ENCODE data around the gene LMNTD2.

Gene LMNTD2

DNA sequence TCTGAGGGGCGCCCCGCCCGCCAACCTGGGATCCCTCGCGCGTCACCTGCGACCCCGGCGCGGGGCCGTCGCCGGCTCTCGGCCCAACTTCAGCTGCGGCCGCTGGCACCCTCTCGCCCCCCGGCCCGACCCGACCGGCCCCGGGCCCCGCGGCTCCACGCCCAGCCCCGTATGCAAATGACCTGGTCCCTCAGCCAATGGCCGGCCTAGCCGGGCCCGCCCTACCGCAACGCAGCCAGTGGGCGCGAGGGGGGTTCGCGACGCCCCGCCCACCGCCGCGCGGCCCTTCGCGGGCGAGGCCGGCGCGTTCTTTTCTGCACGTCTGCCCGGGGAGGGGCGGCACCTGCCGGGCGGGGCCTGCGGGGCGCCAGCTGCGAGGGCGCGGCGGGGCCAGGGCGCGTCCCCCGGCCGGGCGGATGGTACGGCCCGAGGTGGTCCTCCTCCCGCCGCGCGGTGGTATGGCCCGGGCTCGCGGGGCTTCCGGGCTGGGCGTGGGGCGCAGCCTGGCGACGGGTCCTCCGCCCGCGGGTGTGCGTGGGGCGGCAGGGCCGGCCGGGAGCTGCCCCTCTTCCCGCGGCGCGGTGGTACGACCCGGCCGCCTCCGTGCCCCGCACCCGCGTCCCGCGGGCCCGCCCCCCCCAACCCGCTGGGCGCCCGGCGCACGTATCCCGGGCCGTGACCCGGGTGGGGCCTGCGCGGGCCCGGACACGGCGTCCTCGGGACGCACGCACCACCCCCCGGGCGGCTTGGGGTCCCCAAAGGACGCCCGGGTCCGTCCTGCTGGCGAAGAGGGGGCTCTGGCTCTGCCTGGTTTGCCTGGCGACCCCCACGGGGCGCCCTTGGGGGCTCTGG lies 8.0 kb upstream of the LMNTD2 start:
- peak; percentile 80 to 99 (median 90) for DNase-seq
- intact Hi-C loops (cut with DNase I): no loop called here

GRCh38 chr11:567629-568292 lies 7.2 kb upstream of the LMNTD2 start:
- intact Hi-C loops (cut with DNase I): no loop called here
- peak in 1 of 10 donors; percentile 79 for DNase-seq

- DNase-seq: peak in 1 of 10 donors; percentile 72
- intact Hi-C loops (cut with DNase I): no loop called here
Observed at GRCh38 chr11:567011-567628, 6.6 kb upstream of the LMNTD2 start.

DNA sequence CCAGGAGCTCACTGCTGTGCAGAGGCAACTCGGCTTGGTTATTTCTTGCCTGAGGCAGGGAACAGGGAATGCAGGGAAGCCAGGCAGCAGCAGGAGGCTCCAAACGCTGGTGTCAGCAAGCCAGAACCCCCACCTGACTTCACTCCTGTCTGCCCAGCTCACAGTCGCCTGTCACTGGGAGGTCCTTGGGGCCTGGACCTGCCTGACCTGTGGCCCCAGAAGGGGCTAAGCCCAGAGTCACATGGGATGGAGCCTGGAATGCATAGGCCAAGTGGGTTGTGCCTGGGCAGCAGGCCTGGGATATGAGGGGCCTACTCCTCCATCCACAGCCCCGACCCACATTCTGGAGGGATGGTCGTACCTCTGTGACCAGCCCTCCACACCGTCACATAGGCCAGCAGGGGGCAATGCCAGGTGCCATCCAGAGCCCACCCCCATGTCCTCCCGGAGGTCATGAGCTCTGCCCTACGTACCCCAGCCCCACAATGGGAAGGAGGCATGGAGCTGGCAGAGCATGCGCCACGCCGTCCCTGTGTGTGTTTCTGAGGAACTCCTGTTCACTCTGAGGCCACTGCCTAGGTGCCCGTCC lies 5.5 kb upstream of the LMNTD2 start:
- peak in 1 of 10 donors; percentile 51 for DNase-seq
- intact Hi-C loops (cut with DNase I): no loop called here

DNA sequence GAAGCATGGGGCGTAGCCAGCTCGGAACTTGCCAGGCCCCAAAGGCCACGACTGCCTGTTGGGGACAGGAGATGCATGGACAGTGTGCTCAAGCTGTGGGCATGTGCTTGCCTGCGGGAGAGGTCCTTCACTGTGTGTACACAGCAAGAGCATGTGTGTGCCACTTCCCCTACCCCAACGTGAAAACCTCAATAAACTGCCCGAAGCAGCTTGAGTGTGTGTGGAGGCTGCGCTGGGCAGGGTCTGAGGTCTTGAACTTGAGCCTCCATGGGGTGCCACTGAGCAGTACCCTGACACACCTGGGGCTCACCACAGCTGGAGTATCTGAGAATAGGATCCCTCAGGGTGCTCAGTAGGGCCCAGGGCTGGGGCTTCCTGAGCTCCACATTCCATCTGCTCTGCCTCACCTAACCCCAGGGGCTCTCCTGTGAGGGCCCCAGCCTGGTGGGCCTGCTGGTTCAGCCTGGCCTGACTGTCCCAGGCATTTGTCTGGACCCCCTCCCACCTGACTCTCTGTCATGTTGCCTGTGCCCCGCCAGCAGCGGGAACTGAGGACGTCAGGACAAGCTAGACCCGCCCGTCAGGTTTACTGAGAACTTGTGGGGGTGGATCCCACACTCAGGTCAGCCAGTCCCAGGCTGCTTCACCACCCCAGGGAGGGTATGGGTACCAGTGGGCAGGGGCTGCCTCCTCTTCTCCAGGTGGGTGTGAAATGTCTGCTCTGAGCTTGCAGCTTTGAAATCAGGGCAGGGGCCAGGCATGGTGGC lies 3.5 kb upstream of the LMNTD2 start:
- intact Hi-C loops (cut with DNase I): no loop called here
- DNase-seq: no peak

- DNase-seq: peak in 1 of 10 donors; percentile 68
- intact Hi-C loops (cut with DNase I): no loop called here
Observed at GRCh38 chr11:563066-563811, 2.7 kb upstream of the LMNTD2 start.

DNA sequence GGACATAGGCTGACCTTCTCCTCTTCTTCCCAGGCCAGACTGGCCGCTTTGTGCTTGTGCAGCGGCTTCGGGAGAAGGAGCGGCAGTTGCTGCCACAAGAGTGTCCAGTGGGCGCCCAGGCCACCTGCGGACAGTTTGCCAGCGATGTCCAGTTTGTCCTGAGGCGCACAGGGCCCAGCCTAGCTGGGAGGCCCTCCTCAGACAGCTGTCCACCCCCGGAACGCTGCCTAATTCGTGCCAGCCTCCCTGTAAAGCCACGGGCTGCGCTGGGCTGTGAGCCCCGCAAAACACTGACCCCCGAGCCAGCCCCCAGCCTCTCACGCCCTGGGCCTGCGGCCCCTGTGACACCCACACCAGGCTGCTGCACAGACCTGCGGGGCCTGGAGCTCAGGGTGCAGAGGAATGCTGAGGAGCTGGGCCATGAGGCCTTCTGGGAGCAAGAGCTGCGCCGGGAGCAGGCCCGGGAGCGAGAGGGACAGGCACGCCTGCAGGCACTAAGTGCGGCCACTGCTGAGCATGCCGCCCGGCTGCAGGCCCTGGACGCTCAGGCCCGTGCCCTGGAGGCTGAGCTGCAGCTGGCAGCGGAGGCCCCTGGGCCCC lies 1.6 kb upstream of the LMNTD2 start:
- no peak for DNase-seq
- intact Hi-C loops (cut with DNase I): no loop called here

DNA sequence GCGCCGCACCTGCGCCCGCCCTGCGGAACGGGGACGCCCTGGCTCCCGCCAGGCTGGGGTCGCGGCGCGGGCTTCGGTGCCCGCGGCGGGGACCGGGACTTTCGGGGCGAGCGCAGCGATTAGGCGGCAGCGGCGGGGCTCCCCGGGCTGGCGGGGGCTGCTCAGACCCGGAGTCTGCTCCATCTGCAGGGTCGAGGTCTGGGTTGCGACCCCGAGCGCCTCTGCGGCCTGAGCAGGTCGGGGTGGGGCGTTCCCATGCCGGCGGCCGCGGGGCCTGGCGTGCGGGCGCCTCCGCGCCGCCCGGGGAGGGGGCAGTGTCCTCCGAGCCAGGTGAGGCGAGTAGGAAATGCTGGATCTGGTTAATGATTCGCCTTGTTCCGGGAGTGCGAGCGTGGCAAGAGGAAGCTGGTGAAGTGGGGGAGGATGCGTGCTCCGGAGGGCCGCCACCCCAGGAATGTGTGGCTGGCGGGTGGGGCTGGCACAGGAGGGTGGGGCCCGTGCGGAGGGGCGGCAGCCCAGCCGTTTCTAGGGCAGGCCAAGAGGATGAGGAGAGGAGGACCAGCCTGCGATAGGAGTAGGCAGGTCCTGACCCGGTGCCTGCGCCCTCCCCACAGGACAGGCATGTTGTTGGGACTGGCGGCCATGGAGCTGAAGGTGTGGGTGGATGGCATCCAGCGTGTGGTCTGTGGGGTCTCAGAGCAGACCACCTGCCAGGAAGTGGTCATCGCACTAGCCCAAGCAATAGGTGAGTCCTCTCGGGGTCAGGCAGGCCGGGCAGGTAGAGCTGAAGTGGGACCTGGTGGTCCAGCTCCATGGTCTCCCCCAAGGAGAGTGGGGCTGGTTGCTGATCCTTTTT lies 838 bp upstream of the LMNTD2 start:
- intact Hi-C loops (cut with DNase I): no loop called here
- no peak for DNase-seq

DNA sequence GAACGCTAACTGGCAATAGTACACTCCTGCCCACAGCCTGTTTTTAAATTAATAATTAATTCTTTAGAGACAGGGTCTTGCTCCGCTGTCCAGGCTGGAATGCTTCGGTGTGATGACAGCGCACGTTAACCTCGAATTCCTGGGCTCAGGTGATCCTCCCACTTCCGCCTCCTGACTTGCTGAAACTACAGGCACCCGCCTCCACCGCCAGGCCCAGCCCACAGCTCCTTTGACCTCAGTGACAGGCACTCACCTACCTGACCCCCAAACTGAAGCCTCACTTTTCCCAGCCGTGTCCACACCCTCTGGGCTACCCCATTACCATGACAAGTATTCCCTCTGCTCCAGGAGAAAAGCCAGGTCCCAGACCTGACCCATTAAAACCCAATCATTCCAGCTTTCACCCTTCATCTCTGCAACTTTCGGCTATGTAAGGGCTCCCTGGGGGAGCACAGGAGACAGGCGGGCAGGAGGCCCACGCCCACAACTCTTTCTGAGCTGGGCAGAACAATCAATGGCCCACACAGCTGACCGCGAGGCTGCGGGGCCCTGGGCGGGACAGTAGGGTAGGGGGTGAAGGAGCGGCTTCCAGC lies 730 bp downstream of the LMNTD2 start:
- DNase-seq: no peak
- intact Hi-C loops (cut with DNase I): loop anchor here (5.0 kb wide), 1 partner anchor 162 kb away; no protein-coding TSS in a partner anchor

DNA sequence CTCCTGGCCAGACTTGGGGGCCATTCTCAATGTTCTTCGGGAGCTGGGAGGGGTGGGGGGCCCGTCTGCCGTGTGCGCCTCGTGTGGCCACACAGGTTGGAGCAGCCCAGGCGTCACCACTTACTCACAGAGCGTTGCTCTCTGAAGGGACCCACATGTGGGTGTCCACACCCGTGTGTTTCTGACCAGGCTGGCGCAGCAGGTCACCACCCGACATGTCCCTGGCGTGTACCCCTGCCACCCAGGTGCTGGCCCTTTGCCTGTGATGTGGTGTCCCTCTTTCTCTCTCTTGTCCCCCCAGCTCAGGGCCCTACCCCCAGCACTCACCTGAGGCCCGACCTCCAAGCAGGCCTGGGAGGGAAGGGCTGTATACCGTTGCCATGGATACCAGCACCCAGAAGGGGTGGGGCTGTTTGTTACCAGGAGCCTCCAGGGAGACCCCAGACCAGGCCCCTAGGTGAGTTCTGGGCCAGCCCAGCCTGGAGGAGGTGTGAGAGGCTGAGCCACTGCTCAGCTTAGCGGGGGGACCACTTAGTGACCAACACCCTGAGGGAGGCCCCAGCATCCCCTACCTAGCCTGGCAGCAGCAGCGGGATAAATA lies 1.4 kb downstream of the LMNTD2 start:
- intact Hi-C loops (cut with DNase I): loop anchor here (5.0 kb wide), 1 partner anchor 163 kb away; no protein-coding TSS in a partner anchor

DNA sequence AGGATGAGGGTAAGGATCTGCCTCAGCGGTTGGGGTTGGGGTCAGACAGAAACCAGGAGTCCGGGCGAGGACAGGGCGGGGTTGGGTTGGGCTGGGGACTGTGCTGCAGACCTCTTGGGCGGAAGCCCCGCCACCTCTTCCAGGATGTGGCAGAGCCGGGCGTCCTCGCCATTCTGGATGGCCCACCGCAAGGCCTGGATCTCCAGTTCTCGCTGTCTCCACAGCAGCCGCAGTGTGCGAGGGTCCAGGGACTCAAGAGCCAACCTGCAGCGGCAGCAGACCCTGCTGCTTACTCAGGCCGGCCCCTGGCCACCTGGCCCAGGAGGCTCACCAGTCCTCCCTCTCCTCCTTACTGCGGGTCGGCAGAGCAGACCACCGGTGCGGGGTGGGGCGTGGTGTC lies 2.0 kb downstream of the LMNTD2 start:
- intact Hi-C loops (cut with DNase I): loop anchor here (5.0 kb wide), 1 partner anchor 164 kb away; no protein-coding TSS in a partner anchor

More for the DNA sequence above, 1.4 kb downstream of the LMNTD2 start:
- no peak for DNase-seq

DNA sequence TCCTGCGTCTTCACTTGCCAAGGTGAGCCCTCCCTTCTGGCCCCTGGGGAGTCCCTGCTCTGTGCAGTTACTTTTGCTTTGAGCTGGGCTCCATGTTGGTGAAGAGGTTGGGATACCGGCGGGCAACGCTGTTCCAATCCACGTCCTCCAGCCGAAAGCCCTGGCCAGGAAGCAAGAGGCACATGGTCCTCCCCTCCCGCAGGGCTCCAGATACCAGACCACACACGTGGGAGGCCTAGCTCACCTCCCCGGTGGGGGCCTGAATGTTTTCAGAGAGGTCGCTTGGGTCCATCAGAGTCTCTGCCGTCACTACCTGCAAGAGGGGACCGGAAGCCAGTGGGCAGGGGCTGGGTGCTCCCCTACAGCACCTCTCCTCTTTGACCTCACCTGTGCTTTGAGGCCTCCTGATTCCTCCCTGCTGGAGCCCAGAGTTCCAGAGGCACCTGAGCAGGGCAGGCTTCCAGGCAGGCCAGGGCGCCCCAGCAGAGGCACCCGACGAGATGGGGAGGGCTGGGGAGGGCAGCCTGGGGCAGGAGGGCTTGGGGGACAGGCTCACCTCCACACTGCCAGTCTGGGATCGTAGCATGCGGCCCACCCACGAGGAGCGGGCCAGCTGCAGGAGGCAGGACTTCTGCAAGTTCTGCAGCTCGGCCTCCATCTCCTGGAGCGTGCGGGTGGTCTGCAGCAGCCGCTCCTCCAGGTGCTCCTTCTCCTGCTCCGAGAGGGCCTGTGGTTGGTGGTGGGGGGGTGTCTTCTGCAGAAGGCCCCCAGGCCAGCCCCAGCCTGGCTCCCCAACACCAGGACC lies 3.0 kb downstream of the LMNTD2 start:
- no peak for DNase-seq
- intact Hi-C loops (cut with DNase I): loop anchor here (5.0 kb wide), 1 partner anchor 165 kb away; no protein-coding TSS in a partner anchor

More for the DNA sequence above, 2.0 kb downstream of the LMNTD2 start:
- peak in 1 of 10 donors; percentile 66 for DNase-seq

DNA sequence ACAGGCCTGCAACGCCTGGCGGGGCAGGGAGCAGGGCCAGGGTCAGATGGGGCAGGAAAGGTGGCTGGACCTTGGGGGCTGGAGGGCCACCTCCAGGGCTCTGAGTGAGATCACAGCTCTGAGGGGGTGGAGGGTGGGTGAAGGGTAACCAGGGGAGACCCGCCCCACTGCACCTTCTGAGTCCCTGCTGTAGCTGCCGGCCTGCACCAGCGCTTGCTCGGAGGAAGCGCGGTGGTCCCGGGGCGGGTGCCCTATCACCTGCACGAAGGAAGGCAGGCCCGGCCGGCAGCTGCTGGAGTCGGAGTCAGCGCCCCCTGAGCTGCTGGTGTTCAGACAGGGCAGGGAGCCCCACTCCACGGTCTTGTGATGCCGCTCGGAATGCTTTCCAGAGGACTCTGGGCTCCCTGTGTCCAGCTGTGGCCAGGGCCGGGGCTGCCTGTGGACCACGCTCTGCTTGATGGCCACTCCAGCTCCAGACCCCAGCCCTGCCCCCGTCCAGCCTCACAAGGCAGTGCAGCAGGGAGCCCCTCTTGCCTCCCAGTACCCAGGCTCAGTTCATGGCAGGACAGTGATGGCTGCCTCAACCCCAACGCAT lies 3.8 kb downstream of the LMNTD2 start:
- intact Hi-C loops (cut with DNase I): loop anchor here (5.0 kb wide), 1 partner anchor 166 kb away; no protein-coding TSS in a partner anchor
- DNase-seq: no peak

DNA sequence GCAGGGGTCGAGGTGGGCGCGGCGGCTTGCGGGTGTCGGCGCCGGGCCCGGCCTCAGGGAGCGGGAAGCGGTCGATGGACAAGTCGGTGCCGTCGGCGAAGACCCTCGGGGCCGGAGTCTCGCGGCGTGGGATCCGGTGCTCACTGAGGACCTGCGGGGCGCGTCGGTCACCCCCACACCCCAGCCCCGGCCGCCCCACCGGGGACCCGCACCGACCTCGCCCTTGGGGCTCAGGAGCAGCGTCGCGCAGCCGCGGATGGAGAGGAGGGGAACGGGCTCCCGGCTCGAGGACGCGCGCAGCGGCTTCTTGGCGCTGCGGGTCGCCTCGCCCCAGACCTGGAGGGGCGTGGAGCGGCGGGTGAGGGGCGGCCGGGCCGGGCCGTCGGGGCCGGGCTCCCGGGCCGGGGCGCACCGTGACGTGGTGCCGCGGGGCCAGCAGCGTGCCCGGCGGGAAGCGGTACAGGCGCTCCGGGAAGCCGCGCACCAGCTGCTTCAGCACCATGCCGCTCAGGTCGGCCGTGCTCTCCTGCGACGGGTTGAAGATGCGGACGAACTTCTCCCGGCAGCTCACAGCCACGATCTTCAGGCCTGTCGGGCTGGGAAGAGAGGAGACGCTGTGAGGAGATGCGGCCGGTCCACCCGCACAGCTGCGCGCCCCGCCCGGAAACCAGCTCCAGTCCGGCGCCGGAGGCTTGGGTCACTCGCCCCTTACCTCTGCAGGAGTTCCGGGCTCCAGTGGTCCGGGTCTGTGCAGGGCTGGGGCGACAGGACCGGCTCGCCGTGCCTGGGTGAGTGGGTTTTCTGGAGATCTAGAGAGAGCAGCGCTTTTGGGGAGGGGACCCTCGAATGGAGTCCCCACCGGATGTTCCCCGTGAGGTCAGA lies 4.5 kb downstream of the LMNTD2 start:
- no peak for DNase-seq
- intact Hi-C loops (cut with DNase I): loop anchor here (5.0 kb wide), 1 partner anchor 166 kb away; no protein-coding TSS in a partner anchor

Measured in posterior cingulate gyrus (tissue), 11 donors.